ENCODE data around the gene CTDP1.

Gene CTDP1

GRCh38 chr18:79796016-79796415 lies 116.4 kb downstream of the CTDP1 start:
- Histone ChIP-seq H3K4me2 (ENCODE audit: low read depth, low read length) (no peak overlapping the region), H3K27me3 (replicated peaks; ENCODE audit: insufficient read depth, low read length) (no peaks in the 10 kb centered on the region), H3F3A (ENCODE audit: insufficient read depth, low read length) (no peaks in the 10 kb centered on the region), H3K9ac (ENCODE audit: low read length) (no peak overlapping the region), H4K20me1 (ENCODE audit: insufficient read depth, low read length) (no peaks in the 10 kb centered on the region), H3K36me3 (replicated peaks; ENCODE audit: insufficient read depth, low read length) (no peaks in the 10 kb centered on the region), H3K27ac (ENCODE audit: low read length) (no peak overlapping the region), H3K79me2 (ENCODE audit: low read length) (no peaks in the 10 kb centered on the region), H3K4me1 (ENCODE audit: low read length) (no peaks in the 10 kb centered on the region), H3K4me3 (ENCODE audit: low read length) (no peak overlapping the region), H2AFZ (ENCODE audit: low read length) (no peak overlapping the region), H3K9me2 (replicated peaks; ENCODE audit: insufficient read depth, low read length) (no peaks in the 10 kb centered on the region), H3K9me3 (replicated peaks; ENCODE audit: insufficient read depth, low read length) (no peaks in the 10 kb centered on the region)
- no peak for DNase-seq
- no peak for TF ChIP-seq CTCF (IDR thresholded peaks at IDR 0.05; ENCODE audit: low read length)
- TF ChIP-seq EZH2 (optimal IDR thresholded peaks at IDR 0.05; ENCODE audit: low read depth, low read length), result no peak
- no peak for TF ChIP-seq EZH2phosphoT487 (IDR thresholded peaks at IDR 0.05; ENCODE audit: low read length)

GRCh38 chr18:79796531-79797405 lies 117.2 kb downstream of the CTDP1 start:
- Histone ChIP-seq H4K20me1 (ENCODE audit: insufficient read depth, low read length) (no peaks in the 10 kb centered on the region), H3K4me3 (ENCODE audit: low read length) (no peak overlapping the region), H3K27ac (ENCODE audit: low read length) (no peak overlapping the region), H3K36me3 (replicated peaks; ENCODE audit: insufficient read depth, low read length) (no peaks in the 10 kb centered on the region), H3F3A (ENCODE audit: insufficient read depth, low read length) (no peaks in the 10 kb centered on the region), H3K79me2 (ENCODE audit: low read length) (no peaks in the 10 kb centered on the region), H3K9me3 (replicated peaks; ENCODE audit: insufficient read depth, low read length) (no peaks in the 10 kb centered on the region), H3K9me2 (replicated peaks; ENCODE audit: insufficient read depth, low read length) (no peaks in the 10 kb centered on the region), H3K4me1 (ENCODE audit: low read length) (no peaks in the 10 kb centered on the region), H3K9ac (ENCODE audit: low read length) (no peak overlapping the region), H2AFZ (ENCODE audit: low read length) (no peak overlapping the region), H3K27me3 (replicated peaks; ENCODE audit: insufficient read depth, low read length) (no peaks in the 10 kb centered on the region), H3K4me2 (ENCODE audit: low read depth, low read length) (no peak overlapping the region)
- no peak for DNase-seq
- TF ChIP-seq CTCF (IDR thresholded peaks at IDR 0.05; ENCODE audit: low read length) (no peak), EZH2phosphoT487 (IDR thresholded peaks at IDR 0.05; ENCODE audit: low read length) (no peak), EZH2 (optimal IDR thresholded peaks at IDR 0.05; ENCODE audit: low read depth, low read length) (no peak)

GRCh38 chr18:79797518-79798345 lies 118.1 kb downstream of the CTDP1 start, which contains the start of gene KCNG2:
KCNG2 (plus strand) TSS chr18:79797938; CDS start chr18:79863668, 65,730 bp downstream.
- H3F3A ChIP-seq (ENCODE audit: insufficient read depth, low read length), result no peaks in the 10 kb centered on the region
- H3K4me1 ChIP-seq (ENCODE audit: low read length), result no peaks in the 10 kb centered on the region
- H3K27ac ChIP-seq (ENCODE audit: low read length), result no peak within 1 kb of the TSS
- H2AFZ ChIP-seq (ENCODE audit: low read length), result no peak within 1 kb of the TSS
- H4K20me1 ChIP-seq (ENCODE audit: insufficient read depth, low read length), result no peaks in the 10 kb centered on the region
- no peak within 1 kb of the TSS for H3K4me3 ChIP-seq (ENCODE audit: low read length)
- H3K36me3 ChIP-seq (replicated peaks; ENCODE audit: insufficient read depth, low read length), result no peaks in the 10 kb centered on the region
- no peak for DNase-seq
- H3K4me2 ChIP-seq (ENCODE audit: low read depth, low read length), result no peak within 1 kb of the TSS
- H3K9me2 ChIP-seq (replicated peaks; ENCODE audit: insufficient read depth, low read length), result no peaks in the 10 kb centered on the region
- no peak for TF ChIP-seq EZH2 (optimal IDR thresholded peaks at IDR 0.05; ENCODE audit: low read depth, low read length)
- TF ChIP-seq EZH2phosphoT487 (IDR thresholded peaks at IDR 0.05; ENCODE audit: low read length), result no peak
- no peak for TF ChIP-seq CTCF (IDR thresholded peaks at IDR 0.05; ENCODE audit: low read length)
- no peaks in the 10 kb centered on the region for H3K27me3 ChIP-seq (replicated peaks; ENCODE audit: insufficient read depth, low read length)
- no peaks in the 10 kb centered on the region for H3K9me3 ChIP-seq (replicated peaks; ENCODE audit: insufficient read depth, low read length)
- H3K79me2 ChIP-seq (ENCODE audit: low read length), result no peaks in the 10 kb centered on the region
- H3K9ac ChIP-seq (ENCODE audit: low read length), result no peak within 1 kb of the TSS

Measured in MM.1S (cell line).